Mesothelial cell of epicardium (in vitro differentiated cells): ENCODE data around the gene FLT3LG. TPM values are rescaled to one million over a fixed set of nuclear protein-coding genes. Genes with fewer than 3 reads are reported as not detected.

Experiments
- DNase-seq, 2 experiments: peaks; one replicate each; pipeline ENCODE4 v3.0.0; 2021; ENCODE audit warnings: low spot score in 2 of 2; ENCODE audit not compliant: unreplicated experiment in 2 of 2
- H3K27ac Mint-ChIP-seq: 2 replicates; pipeline ENCODE4 v1.8.0; 2021; ENCODE audit warnings: mixed read lengths
- H3K27me3 Mint-ChIP-seq: 2 replicates; pipeline ENCODE4 v1.8.0; 2021; ENCODE audit warnings: low read depth, mixed read lengths
- H3K36me3 Mint-ChIP-seq: 2 replicates; pipeline ENCODE4 v1.8.0; 2021; ENCODE audit warnings: mixed read lengths
- H3K4me1 Mint-ChIP-seq: 2 replicates; pipeline ENCODE4 v1.8.0; 2021; ENCODE audit warnings: mixed read lengths
- H3K4me3 Mint-ChIP-seq: 2 replicates; pipeline ENCODE4 v1.8.0; 2021; ENCODE audit warnings: mild to moderate bottlenecking, moderate library complexity, mixed read lengths
- H3K9me3 Mint-ChIP-seq: 2 replicates; pipeline ENCODE4 v1.8.0; 2021; ENCODE audit warnings: mixed read lengths
- CTCF ChIP-seq: fragments of 200-600 bp; sonication (generic); IDR thresholded peaks from one replicate; pipeline ENCODE4 v1.5.0; 2021; ENCODE audit warnings: antibody characterized with exemption; ENCODE audit not compliant: unreplicated experiment
- total RNA-seq: library from RNA; stranded (reverse); gene quantifications from 3 replicates; pipeline ENCODE4 v1.2.1, GENCODE V29; 2021

The FLT3LG gene
- total RNA-seq, 1 donor from 2014 or later, result 2.4 TPM

DNA sequence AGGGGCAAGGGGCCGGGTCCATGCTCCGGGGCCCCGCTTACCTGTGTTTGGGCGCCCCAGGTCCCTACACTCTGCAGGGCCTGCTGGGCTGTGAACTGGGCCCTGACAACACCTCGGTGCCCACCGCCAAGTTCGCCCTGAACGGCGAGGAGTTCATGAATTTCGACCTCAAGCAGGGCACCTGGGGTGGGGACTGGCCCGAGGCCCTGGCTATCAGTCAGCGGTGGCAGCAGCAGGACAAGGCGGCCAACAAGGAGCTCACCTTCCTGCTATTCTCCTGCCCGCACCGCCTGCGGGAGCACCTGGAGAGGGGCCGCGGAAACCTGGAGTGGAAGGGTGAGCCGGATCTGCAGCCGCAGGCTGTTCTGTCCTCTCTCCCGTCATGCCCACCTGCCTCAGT, 40.1 kb downstream of the FLT3LG start:
- H3K27me3 Mint-ChIP-seq, result no peaks in the 10 kb centered on the region
- H3K4me1 Mint-ChIP-seq, result peaks cover 20% of the 10 kb centered on the region
- no peak for TF ChIP-seq CTCF
- peak overlapping the region; percentile 86 for H3K27ac Mint-ChIP-seq
- H3K9me3 Mint-ChIP-seq, result no peaks in the 10 kb centered on the region
- no peak for DNase-seq
- peaks cover 14% of the 10 kb centered on the region for H3K36me3 Mint-ChIP-seq
- peak overlapping the region; percentile 75 for H3K4me3 Mint-ChIP-seq

DNA sequence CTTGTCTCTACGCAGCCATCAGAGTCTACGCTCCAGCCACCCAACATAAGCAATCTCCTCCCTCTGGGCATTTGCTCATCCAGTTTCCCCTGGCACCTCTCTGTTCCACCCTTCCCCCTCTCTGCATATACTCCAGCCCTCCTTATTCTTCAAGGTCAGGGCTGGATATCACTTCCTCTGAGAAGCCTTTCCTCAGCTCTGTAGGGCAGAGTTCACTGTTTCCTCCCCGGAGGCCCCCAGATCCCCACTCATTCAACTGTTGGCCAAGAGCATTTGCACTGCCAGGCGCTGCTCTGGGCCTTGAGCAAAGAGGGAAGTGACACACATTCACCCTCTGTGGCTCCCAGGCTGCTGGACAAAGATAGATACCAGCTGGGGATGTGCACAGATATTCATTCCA, 41.8 kb downstream of the FLT3LG start:
- Mint-ChIP-seq H3K9me3 (no peaks in the 10 kb centered on the region), H3K4me3 (peak overlapping the region; percentile 48), H3K27ac (no peak overlapping the region), H3K4me1 (peaks cover 20% of the 10 kb centered on the region), H3K27me3 (no peaks in the 10 kb centered on the region), H3K36me3 (peaks cover 22% of the 10 kb centered on the region)
- no peak for TF ChIP-seq CTCF
- DNase-seq, result no peak

DNA sequence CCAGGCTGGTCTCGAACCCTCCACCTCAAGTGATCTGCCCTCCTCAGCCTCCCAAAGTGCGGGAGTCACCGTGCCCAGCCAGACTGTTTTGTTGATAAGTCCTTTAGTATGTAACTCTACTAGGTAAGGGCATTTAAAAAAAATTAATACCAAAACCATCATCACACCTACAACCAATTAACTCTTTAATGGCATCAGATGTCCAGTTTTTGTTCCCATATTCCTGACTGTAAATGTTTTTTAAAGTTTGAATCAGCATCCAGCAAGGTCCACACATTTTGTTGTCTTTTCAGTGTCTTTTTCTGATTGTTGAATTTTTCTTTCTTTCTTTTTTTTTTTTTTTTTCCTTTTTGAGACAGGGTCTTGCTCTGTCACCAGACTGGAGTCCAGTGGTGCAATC, 44.0 kb downstream of the FLT3LG start:
- no peak for TF ChIP-seq CTCF
- no peak overlapping the region for H3K4me3 Mint-ChIP-seq
- H3K4me1 Mint-ChIP-seq, result peaks cover 8% of the 10 kb centered on the region
- peaks cover 27% of the 10 kb centered on the region for H3K36me3 Mint-ChIP-seq
- no peaks in the 10 kb centered on the region for H3K27me3 Mint-ChIP-seq
- no peaks in the 10 kb centered on the region for H3K9me3 Mint-ChIP-seq
- no peak overlapping the region for H3K27ac Mint-ChIP-seq
- DNase-seq, result no peak

DNA sequence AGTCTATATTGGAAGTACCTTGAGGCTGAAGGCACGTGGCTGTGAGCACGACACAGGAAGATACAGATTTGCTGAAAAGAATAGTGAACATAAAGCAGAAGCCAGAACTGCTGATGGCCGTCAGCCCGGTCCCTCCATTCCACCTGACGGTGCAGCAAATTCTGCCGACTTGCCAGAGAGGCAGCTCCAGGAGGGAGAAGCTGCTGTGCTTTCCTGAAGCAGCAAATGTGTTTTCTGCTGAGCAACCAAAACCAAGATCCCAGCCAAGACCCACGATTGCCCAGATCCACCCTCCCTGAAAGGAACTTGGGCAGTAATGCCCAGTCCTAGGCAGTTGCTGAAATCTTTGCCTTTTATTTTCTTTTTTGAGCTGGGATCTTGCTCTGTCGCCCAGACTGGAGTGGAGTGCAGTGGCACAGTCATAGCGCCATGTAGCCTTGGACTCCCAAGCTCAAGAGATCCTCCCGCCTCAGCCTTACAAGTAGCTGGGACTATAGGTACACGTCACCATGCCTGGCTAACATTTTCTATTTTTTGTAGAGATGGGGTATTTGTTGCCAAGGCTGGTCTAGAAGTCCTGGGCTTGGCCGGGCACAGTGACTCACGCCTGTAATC, 46.8 kb downstream of the FLT3LG start:
- no peak for TF ChIP-seq CTCF
- peaks cover 1% of the 10 kb centered on the region for H3K4me1 Mint-ChIP-seq
- DNase-seq, result no peak
- H3K36me3 Mint-ChIP-seq, result peaks cover 37% of the 10 kb centered on the region
- H3K27ac Mint-ChIP-seq, result no peak overlapping the region
- no peaks in the 10 kb centered on the region for H3K27me3 Mint-ChIP-seq
- no peaks in the 10 kb centered on the region for H3K9me3 Mint-ChIP-seq
- no peak overlapping the region for H3K4me3 Mint-ChIP-seq

- H3K9me3 Mint-ChIP-seq, result no peaks in the 10 kb centered on the region
- H3K4me1 Mint-ChIP-seq, result peaks cover 5% of the 10 kb centered on the region
- H3K36me3 Mint-ChIP-seq, result peaks cover 34% of the 10 kb centered on the region
- no peak overlapping the region for H3K27ac Mint-ChIP-seq
- H3K27me3 Mint-ChIP-seq, result no peaks in the 10 kb centered on the region
- no peak for TF ChIP-seq CTCF
- DNase-seq, result no peak
- no peak overlapping the region for H3K4me3 Mint-ChIP-seq
Observed at GRCh38 chr19:49524812-49525455, 50.9 kb downstream of the FLT3LG start.
